Naive thymus-derived CD4-positive, alpha-beta T cell (primary cell): ENCODE measurements around the gene SHC3. TPM values are rescaled to one million over a fixed set of nuclear protein-coding genes. Genes with fewer than 3 reads are reported as not detected.

Experiments used
- ATAC-seq: fragments of 150-1000 bp; cut with Tn5 transposase; 2 replicates; pipeline ENCODE4 v1.10.0; 2021; ENCODE audit warnings: mild to moderate bottlenecking, moderate library complexity
- CTCF ChIA-PET: fragments of 350-600 bp; sonication (Branson Sonifier 250); formaldehyde crosslinking; loops from one replicate; lab custom pipeline; 2021; ENCODE audit warnings: antibody characterized with exemption; lab: Charles Lee
- POLR2A ChIA-PET: fragments of 350-600 bp; sonication (Branson Sonifier 250); formaldehyde crosslinking; loops from one replicate; lab custom pipeline; 2021; ENCODE audit warnings: antibody characterized with exemption, inconsistent platforms; lab: Charles Lee
- DNase-seq, 9 donors: peaks; one replicate each; pipeline versions ENCODE4 v3.0.0 to v3.0.0-alpha.2; 2020 to 2022; ENCODE audit warnings: mixed read lengths in 1 of 9
- H3K27ac ChIP-seq: one replicate; pipeline ENCODE4 v1.7.0; 2013; ENCODE audit warnings: mild to moderate bottlenecking, low read depth, low read length, moderate library complexity
- H3K27me3 ChIP-seq, 2 donors: one replicate each; pipeline ENCODE4 v1.7.0; 2013; ENCODE audit warnings: low read length in 2 of 2, mild to moderate bottlenecking in 2 of 2, moderate library complexity in 2 of 2; ENCODE audit not compliant: control insufficient read depth in 2 of 2, insufficient read depth in 2 of 2
- H3K36me3 ChIP-seq, 3 experiments: 1 replicate in 2 of 3; 2 replicates in 1 of 3; pipeline ENCODE4 v1.7.0; 2013; ENCODE audit warnings: low read length in 3 of 3, mild to moderate bottlenecking in 3 of 3, moderate library complexity in 1 of 3; ENCODE audit not compliant: insufficient read depth in 3 of 3, control insufficient read depth in 2 of 3
- H3K4me1 ChIP-seq, 2 donors: one replicate each; pipeline ENCODE4 v1.7.0; 2013; ENCODE audit warnings: low read length in 2 of 2, mild to moderate bottlenecking in 2 of 2, moderate library complexity in 1 of 2; ENCODE audit not compliant: control insufficient read depth in 2 of 2, insufficient read depth in 2 of 2
- H3K4me3 ChIP-seq: 2 replicates; pipeline ENCODE4 v1.7.0; 2013; ENCODE audit warnings: mild to moderate bottlenecking, low read length
- H3K9me3 ChIP-seq, 3 experiments: 1 replicate in 2 of 3; 2 replicates in 1 of 3; pipeline ENCODE4 v1.7.0; 2013; ENCODE audit warnings: low read length in 3 of 3; ENCODE audit not compliant: control insufficient read depth in 2 of 3
- H3K27ac Mint-ChIP-seq, 9 donors: one replicate each; pipeline ENCODE4 v1.8.0; 2020 to 2022; ENCODE audit warnings: mixed read lengths in 9 of 9, mild to moderate bottlenecking in 8 of 9, moderate library complexity in 5 of 9, inconsistent platforms in 2 of 9
- H3K27me3 Mint-ChIP-seq, 5 donors: one replicate each; pipeline ENCODE4 v1.8.0; 2021 to 2022; ENCODE audit warnings: mixed read lengths in 5 of 5, mild to moderate bottlenecking in 1 of 5
- H3K36me3 Mint-ChIP-seq, 5 donors: one replicate each; pipeline ENCODE4 v1.8.0; 2020 to 2022; ENCODE audit warnings: mixed read lengths in 5 of 5, mild to moderate bottlenecking in 3 of 5, inconsistent platforms in 1 of 5
- H3K4me1 Mint-ChIP-seq, 7 donors: one replicate each; pipeline ENCODE4 v1.8.0; 2020 to 2022; ENCODE audit warnings: mixed read lengths in 7 of 7, mild to moderate bottlenecking in 3 of 7, inconsistent platforms in 1 of 7
- H3K4me3 Mint-ChIP-seq, 10 donors: one replicate each; pipeline ENCODE4 v1.8.0; 2020 to 2022; ENCODE audit warnings: mild to moderate bottlenecking in 10 of 10, mixed read lengths in 10 of 10, moderate library complexity in 6 of 10, inconsistent platforms in 2 of 10
- H3K9me3 Mint-ChIP-seq, 11 donors: one replicate each; pipeline ENCODE4 v1.8.0; 2020 to 2022; ENCODE audit warnings: mixed read lengths in 11 of 11, mild to moderate bottlenecking in 4 of 11, inconsistent platforms in 1 of 11, moderate library complexity in 1 of 11
- intact Hi-C, 2 donors: fragments of 100-400 bp; cut with micrococcal nuclease; formaldehyde crosslinking; loops; one replicate each; pipeline ENCODE4 v1.15.1; 2023
- polyA plus RNA-seq, 2 donors: library from polyadenylated mRNA; unstranded; fragments of 300-500 nt; fragmentation: Illumina TruSeq; gene quantifications; one replicate each; pipeline ENCODE4 v1.2.3, GENCODE V29; 2021
- total RNA-seq, 6 experiments: library from RNA in 5 of 6; stranded (reverse) in 5 of 6; gene quantifications; 1 replicate in 5 of 6; 2 replicates in 1 of 6; pipeline ENCODE4 v1.2.3 and lab custom pipeline; 2021 to 2026

SHC3 gene
- total and polyA plus RNA-seq, 7 experiments from 2014 or later, result 0.02 to 0.11 (median 0.07) TPM; not detected in 3

DNA sequence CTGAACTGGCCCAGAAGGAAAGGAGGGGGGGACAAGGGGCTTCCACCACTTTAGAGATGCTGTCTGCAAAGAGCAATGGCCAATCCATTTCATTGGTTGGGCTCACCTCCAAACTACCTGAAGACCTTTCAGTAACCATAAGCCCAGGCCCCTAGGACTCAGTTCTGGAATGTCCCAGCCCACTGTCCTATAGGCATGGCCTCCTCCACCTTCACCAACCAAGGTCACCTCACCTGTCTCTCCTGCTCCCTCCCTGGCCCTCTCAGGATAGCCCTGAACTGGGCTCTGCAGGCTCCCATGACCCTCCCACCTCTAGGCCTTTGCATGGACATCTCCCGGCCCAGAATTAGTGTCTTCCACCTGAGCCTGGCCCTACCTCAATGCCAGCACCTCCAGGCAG, 165.0 kb downstream of the SHC3 start:
- DNase-seq, result no peak
- H3K27ac ChIP-seq, result no peak overlapping the region
- no peak for ATAC-seq
- H3K27me3 Mint-ChIP-seq, result peaks cover 6 to 26% (median 9%) of the 10 kb centered on the region in 5 donors
- POLR2A ChIA-PET, result no interaction called here
- peaks cover 0 to 2% (median 0%) of the 10 kb centered on the region in 11 donors for H3K9me3 Mint-ChIP-seq
- peaks cover 0 to 2% (median 0%) of the 10 kb centered on the region in 7 donors for H3K4me1 Mint-ChIP-seq
- intact Hi-C loops, result no loop called here
- H3K9me3 ChIP-seq, result no peaks in the 10 kb centered on the region
- no peaks in the 10 kb centered on the region for H3K36me3 ChIP-seq
- H3K4me3 ChIP-seq, result no peak overlapping the region
- no peak overlapping the region for H3K4me3 Mint-ChIP-seq
- no peaks in the 10 kb centered on the region for H3K36me3 Mint-ChIP-seq
- CTCF ChIA-PET, result no interaction called here
- H3K4me1 ChIP-seq, result no peaks in the 10 kb centered on the region
- no peaks in the 10 kb centered on the region for H3K27me3 ChIP-seq
- H3K27ac Mint-ChIP-seq, result no peak overlapping the region

DNA sequence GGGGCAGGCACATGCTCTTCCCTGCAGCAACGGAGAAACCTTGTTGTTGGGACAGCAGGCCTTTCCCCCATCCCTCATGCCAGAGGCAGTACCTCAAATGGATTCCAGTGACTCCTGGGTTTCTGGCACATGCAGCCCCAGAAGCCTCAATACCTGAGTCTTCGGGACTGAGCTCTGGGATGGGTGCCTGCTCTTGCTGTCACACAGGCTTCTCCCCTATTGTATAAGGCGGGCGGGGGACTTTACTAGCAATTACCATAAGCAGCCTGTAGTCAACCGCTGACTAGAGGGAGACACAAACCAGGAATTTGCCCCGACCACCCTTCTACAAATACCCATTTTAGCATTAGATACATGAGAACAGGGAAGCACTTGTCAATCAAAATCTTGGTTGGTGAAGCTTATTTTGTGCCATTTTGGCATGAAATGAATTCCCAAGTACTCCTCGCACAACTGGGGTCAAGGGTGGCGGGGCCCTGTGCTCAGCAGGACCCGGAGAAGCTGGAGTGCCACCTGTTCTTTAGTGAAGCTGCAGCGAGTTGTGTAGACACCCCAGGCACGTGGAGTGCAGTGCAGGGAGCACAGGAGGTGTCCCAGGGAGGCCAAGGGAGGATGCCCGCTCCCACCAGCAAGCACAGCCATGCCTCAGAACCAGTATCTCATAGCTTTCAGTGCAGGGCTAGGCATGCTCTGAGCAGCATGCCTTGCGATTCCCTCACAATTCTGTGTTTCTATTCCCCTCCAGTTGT, 166.2 kb downstream of the SHC3 start:
- POLR2A ChIA-PET, result no interaction called here
- Mint-ChIP-seq H3K27me3 (peaks cover 6 to 26% (median 14%) of the 10 kb centered on the region in 5 donors), H3K36me3 (no peaks in the 10 kb centered on the region), H3K27ac (no peak overlapping the region), H3K4me3 (no peak overlapping the region), H3K9me3 (peaks cover 0 to 2% (median 0%) of the 10 kb centered on the region in 11 donors), H3K4me1 (peaks cover 0 to 4% (median 0%) of the 10 kb centered on the region in 7 donors)
- intact Hi-C loops, result no loop called here
- DNase-seq, result no peak
- CTCF ChIA-PET, result no interaction called here
- H3K4me3 ChIP-seq, result no peak overlapping the region
- H3K9me3 ChIP-seq, result no peaks in the 10 kb centered on the region
- H3K27ac ChIP-seq, result no peak overlapping the region
- H3K27me3 ChIP-seq, result no peaks in the 10 kb centered on the region
- no peaks in the 10 kb centered on the region for H3K36me3 ChIP-seq
- ATAC-seq, result no peak
- H3K4me1 ChIP-seq, result no peaks in the 10 kb centered on the region

GRCh38 chr9:89011683-89012082, 166.9 kb downstream of the SHC3 start:
- CTCF ChIA-PET, result interaction anchor here (0.7 kb wide), 1 partner anchor 14 kb away, joined by 3 read pairs; no protein-coding TSS in a partner anchor
- H3K9me3 ChIP-seq, result no peaks in the 10 kb centered on the region
- no peak overlapping the region for H3K27ac Mint-ChIP-seq
- no peaks in the 10 kb centered on the region for H3K4me1 ChIP-seq
- POLR2A ChIA-PET, result no interaction called here
- no peak overlapping the region for H3K4me3 Mint-ChIP-seq
- no peaks in the 10 kb centered on the region for H3K36me3 ChIP-seq
- H3K4me3 ChIP-seq, result no peak overlapping the region
- H3K27me3 Mint-ChIP-seq, result peaks cover 6 to 24% (median 13%) of the 10 kb centered on the region in 5 donors
- intact Hi-C loops, result no loop called here
- H3K9me3 Mint-ChIP-seq, result no peaks in the 10 kb centered on the region
- H3K36me3 Mint-ChIP-seq, result no peaks in the 10 kb centered on the region
- no peak for ATAC-seq
- no peak for DNase-seq
- H3K27me3 ChIP-seq, result no peaks in the 10 kb centered on the region
- peaks cover 0 to 3% (median 0%) of the 10 kb centered on the region in 7 donors for H3K4me1 Mint-ChIP-seq
- H3K27ac ChIP-seq, result no peak overlapping the region

DNA sequence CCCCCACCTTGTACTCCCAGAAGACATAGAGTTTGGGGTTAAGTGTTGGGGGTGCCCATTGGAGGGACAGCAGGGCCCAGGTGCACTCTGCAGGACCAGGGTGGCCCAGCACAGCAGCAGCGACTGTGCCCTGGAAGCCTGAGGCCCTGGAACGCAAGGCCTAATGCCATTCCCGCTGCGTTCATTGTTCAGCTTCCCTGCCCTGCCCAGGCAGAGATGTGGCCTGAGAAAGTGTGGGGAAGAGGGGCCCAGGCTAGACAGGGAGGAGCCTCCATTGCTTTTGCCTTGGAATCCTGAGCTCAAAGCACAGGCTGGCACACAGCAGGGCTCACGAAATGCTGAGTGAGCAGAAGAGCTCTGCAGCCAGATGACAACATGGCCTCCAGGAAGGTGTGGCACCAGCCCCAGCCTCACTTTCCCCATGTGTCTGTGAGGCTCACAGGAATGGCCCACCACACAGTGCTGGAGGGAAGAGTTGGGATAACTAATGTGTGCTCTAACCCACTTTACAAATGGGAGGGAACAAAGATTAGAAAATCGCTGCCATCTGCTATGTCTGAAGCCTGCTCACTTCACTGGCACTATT, 168.0 kb downstream of the SHC3 start:
- H3K4me3 Mint-ChIP-seq, result no peak overlapping the region
- no peaks in the 10 kb centered on the region for H3K9me3 Mint-ChIP-seq
- no peak overlapping the region for H3K27ac Mint-ChIP-seq
- POLR2A ChIA-PET, result no interaction called here
- DNase-seq, result no peak
- Histone ChIP-seq H3K4me3 (no peak overlapping the region), H3K4me1 (no peaks in the 10 kb centered on the region), H3K27me3 (no peaks in the 10 kb centered on the region), H3K9me3 (no peaks in the 10 kb centered on the region), H3K36me3 (no peaks in the 10 kb centered on the region), H3K27ac (no peak overlapping the region)
- ATAC-seq, result no peak
- H3K4me1 Mint-ChIP-seq, result peaks cover 0 to 3% (median 0%) of the 10 kb centered on the region in 7 donors
- CTCF ChIA-PET, result no interaction called here
- peaks cover 8 to 23% (median 14%) of the 10 kb centered on the region in 5 donors for H3K27me3 Mint-ChIP-seq
- intact Hi-C loops, result no loop called here
- no peaks in the 10 kb centered on the region for H3K36me3 Mint-ChIP-seq

DNA sequence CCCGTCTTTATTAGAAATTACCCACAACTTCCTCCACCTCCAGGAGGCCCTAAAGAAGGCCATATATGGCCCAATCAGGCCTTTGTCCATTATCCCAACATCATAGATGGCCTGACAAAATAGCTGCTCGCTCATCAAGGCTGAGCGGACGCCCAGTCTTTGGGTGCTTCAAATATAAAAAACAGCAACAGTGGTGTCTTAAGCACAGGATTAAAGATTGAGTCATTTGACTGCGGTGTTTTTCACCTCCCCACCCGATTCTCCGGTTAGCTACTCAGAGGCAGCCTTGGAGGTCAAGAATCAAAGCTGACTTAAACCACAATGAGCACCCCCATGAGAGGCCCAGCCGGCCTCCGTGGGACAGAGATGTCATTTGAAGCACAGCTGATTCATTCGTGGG, 168.6 kb downstream of the SHC3 start:
- no peak overlapping the region for H3K27ac ChIP-seq
- H3K4me3 ChIP-seq, result no peak overlapping the region
- intact Hi-C loops, result no loop called here
- Mint-ChIP-seq H3K4me1 (peaks cover 0 to 3% (median 0%) of the 10 kb centered on the region in 7 donors), H3K4me3 (no peak overlapping the region), H3K27me3 (peaks cover 8 to 26% (median 13%) of the 10 kb centered on the region in 5 donors), H3K36me3 (no peaks in the 10 kb centered on the region), H3K9me3 (no peaks in the 10 kb centered on the region), H3K27ac (no peak overlapping the region)
- no peak for DNase-seq
- no peaks in the 10 kb centered on the region for H3K9me3 ChIP-seq
- ATAC-seq, result no peak
- H3K36me3 ChIP-seq, result no peaks in the 10 kb centered on the region
- CTCF ChIA-PET, result no interaction called here
- no peaks in the 10 kb centered on the region for H3K4me1 ChIP-seq
- no peaks in the 10 kb centered on the region for H3K27me3 ChIP-seq
- POLR2A ChIA-PET, result no interaction called here

DNA sequence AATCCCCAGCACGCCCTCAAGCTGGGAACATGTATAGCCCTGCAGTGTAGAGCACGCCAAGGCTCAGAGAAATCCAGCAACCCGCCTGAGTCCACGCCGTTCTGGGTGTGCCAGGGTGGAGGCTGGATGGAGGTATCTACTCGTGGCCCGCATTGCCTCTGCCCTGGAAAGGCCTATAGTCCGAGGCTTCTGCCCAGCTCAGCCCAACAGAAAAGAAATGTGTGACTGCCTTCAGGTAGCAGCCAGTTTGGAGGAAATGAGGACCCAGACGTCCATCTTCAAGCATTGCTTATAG, 169.1 kb downstream of the SHC3 start:
- Mint-ChIP-seq H3K4me3 (no peak overlapping the region), H3K9me3 (no peaks in the 10 kb centered on the region), H3K36me3 (no peaks in the 10 kb centered on the region), H3K27ac (no peak overlapping the region), H3K4me1 (peaks cover 0 to 3% (median 0%) of the 10 kb centered on the region in 7 donors), H3K27me3 (peaks cover 5 to 25% (median 11%) of the 10 kb centered on the region in 5 donors)
- intact Hi-C loops, result loop anchor here in 1 of 2 donors (10.0 kb wide), 1 partner anchor 345 kb away; no protein-coding TSS in a partner anchor
- CTCF ChIA-PET, result no interaction called here
- no peaks in the 10 kb centered on the region for H3K27me3 ChIP-seq
- no peak overlapping the region for H3K27ac ChIP-seq
- ATAC-seq (no peak), DNase-seq (no peak)
- no peaks in the 10 kb centered on the region for H3K36me3 ChIP-seq
- H3K4me3 ChIP-seq, result no peak overlapping the region
- no peaks in the 10 kb centered on the region for H3K9me3 ChIP-seq
- H3K4me1 ChIP-seq, result no peaks in the 10 kb centered on the region
- POLR2A ChIA-PET, result no interaction called here
